ENCODE results near the gene NRTN. TPM values are rescaled to one million over a fixed set of nuclear protein-coding genes. Genes with fewer than 3 reads are reported as not detected.

Gene NRTN
- total RNA-seq, 1 experiment from 2014 or later: 4.6 TPM

DNA sequence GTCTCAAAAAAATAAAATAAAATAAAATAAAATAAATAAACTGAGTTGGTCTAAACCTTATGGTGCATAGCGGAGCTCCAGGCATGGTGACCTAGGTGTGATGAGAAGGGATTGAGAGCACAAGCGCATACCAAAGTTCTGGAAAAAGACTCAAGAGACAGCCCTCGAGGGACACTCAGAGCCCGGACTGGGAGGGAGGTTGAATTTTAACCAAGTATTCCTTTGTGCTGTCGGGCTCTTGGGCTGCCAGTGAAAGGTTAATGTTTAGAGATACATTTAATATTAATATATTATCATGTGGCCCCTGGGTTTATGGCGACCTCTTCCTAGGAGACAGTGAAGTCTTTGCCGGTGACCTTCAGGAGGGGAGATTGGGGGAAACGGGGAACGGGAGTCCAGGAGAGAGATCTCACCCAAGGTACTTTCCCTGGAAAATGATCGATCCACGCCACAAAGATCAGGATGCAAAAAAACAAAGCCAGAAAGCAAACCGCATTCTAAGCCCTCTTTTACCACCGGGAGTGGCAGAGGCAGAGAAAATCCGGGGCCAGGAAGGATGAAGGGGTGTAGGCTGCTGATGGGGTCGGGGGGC is 33.0 kb downstream of the NRTN start:
- Mint-ChIP-seq H3K9me3 (no peaks in the 10 kb centered on the region; a peak in 1 of 5 replicates), H3K36me3 (ENCODE audit: insufficient read depth in 1 of 3, low read depth in 3 of 3) (no peaks in the 10 kb centered on the region), H3K4me1 (no peaks in the 10 kb centered on the region), H3K27ac (peak overlapping the region in 1 of 3 experiments; percentile 21; a peak in 1 of 7 replicates), H3K27me3 (ENCODE audit: low read depth) (peaks cover 33% of the 10 kb centered on the region), H3K4me3 (no peak overlapping the region)
- Histone ChIP-seq H3K4ac (ENCODE audit: low read depth, low read length) (no peak overlapping the region), H3K27ac (ENCODE audit: insufficient read length, low read depth, low read length) (no peak overlapping the region), H3K4me2 (ENCODE audit: insufficient read depth, insufficient read length, low read length) (no peak overlapping the region), H4K91ac (ENCODE audit: insufficient read length, low read depth, low read length) (no peak overlapping the region), H2BK12ac (ENCODE audit: insufficient read length, low read depth, low read length) (no peak overlapping the region), H2AFZ (ENCODE audit: low read length) (no peak overlapping the region), H4K20me1 (ENCODE audit: control insufficient read depth, insufficient read depth, insufficient read length) (no peaks in the 10 kb centered on the region), H3T11ph (ENCODE audit: low read length) (no peak overlapping the region), H2AK5ac (ENCODE audit: insufficient read length, low read length) (no peak overlapping the region), H2BK15ac (ENCODE audit: low read depth, low read length) (no peak overlapping the region), H4K8ac (replicated peaks; ENCODE audit: insufficient read length, low read depth, low read length) (no peak overlapping the region), H3K23ac (ENCODE audit: insufficient read length, low read depth, low read length) (no peak overlapping the region), H4K5ac (ENCODE audit: insufficient read length, low read depth, low read length) (no peak overlapping the region), H3K4me1 (ENCODE audit: insufficient read depth, low read length) (no peaks in the 10 kb centered on the region), H2BK5ac (ENCODE audit: insufficient read length, low read length) (no peak overlapping the region), H3K79me1 (ENCODE audit: insufficient read depth, low read depth, low read length, poor library complexity, severe bottlenecking) (no peaks in the 10 kb centered on the region), H3K79me2 (ENCODE audit: insufficient read depth, low read length) (no peaks in the 10 kb centered on the region), H3K56ac (ENCODE audit: insufficient read length, low read depth, low read length) (no peak overlapping the region), H2BK20ac (ENCODE audit: low read depth, low read length, poor library complexity, severe bottlenecking) (no peak overlapping the region), H3K9me3 (ENCODE audit: control insufficient read depth, low read depth, low read length) (no peaks in the 10 kb centered on the region), H3K18ac (ENCODE audit: insufficient read length, low read depth, low read length) (no peak overlapping the region), H3K23me2 (ENCODE audit: insufficient read length, low read depth, low read length, poor library complexity, severe bottlenecking) (no peaks in the 10 kb centered on the region), H3K27me3 (ENCODE audit: insufficient read depth, low read length) (no peaks in the 10 kb centered on the region), H2BK120ac (ENCODE audit: low read depth, low read length, poor library complexity, severe bottlenecking) (no peak overlapping the region), H3K9ac (ENCODE audit: extremely low read depth, insufficient read length, low read length) (no peak overlapping the region), H3K14ac (ENCODE audit: insufficient read depth, low read length) (no peak overlapping the region)
- TF ChIP-seq, protein P1, sequence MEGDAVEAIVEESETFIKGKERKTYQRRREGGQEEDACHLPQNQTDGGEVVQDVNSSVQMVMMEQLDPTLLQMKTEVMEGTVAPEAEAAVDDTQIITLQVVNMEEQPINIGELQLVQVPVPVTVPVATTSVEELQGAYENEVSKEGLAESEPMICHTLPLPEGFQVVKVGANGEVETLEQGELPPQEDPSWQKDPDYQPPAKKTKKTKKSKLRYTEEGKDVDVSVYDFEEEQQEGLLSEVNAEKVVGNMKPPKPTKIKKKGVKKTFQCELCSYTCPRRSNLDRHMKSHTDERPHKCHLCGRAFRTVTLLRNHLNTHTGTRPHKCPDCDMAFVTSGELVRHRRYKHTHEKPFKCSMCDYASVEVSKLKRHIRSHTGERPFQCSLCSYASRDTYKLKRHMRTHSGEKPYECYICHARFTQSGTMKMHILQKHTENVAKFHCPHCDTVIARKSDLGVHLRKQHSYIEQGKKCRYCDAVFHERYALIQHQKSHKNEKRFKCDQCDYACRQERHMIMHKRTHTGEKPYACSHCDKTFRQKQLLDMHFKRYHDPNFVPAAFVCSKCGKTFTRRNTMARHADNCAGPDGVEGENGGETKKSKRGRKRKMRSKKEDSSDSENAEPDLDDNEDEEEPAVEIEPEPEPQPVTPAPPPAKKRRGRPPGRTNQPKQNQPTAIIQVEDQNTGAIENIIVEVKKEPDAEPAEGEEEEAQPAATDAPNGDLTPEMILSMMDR (conservative IDR thresholded peaks at IDR 0.05): no peak
- WGBS (ENCODE audit: extremely low coverage, insufficient read length, low lambda C conversion rate): no CpG with 5 or more reads among the region's 15 CpGs
- no peak for DNase-seq

All from H9 (cell line).